ENCODE measurements around the gene OLFM1.

The OLFM1 gene

GRCh38 chr9:135136481-135136880 is 49.0 kb downstream of the OLFM1 start:
- no peak overlapping the region for H3K4me3 ChIP-seq (ENCODE audit: low read depth, low read length)
- TF ChIP-seq, protein P1, sequence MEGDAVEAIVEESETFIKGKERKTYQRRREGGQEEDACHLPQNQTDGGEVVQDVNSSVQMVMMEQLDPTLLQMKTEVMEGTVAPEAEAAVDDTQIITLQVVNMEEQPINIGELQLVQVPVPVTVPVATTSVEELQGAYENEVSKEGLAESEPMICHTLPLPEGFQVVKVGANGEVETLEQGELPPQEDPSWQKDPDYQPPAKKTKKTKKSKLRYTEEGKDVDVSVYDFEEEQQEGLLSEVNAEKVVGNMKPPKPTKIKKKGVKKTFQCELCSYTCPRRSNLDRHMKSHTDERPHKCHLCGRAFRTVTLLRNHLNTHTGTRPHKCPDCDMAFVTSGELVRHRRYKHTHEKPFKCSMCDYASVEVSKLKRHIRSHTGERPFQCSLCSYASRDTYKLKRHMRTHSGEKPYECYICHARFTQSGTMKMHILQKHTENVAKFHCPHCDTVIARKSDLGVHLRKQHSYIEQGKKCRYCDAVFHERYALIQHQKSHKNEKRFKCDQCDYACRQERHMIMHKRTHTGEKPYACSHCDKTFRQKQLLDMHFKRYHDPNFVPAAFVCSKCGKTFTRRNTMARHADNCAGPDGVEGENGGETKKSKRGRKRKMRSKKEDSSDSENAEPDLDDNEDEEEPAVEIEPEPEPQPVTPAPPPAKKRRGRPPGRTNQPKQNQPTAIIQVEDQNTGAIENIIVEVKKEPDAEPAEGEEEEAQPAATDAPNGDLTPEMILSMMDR (IDR thresholded peaks at IDR 0.05; ENCODE audit: borderline replicate concordance, insufficient read depth, low read depth, low read length): no peak

GRCh38 chr9:135136991-135137832 is 49.7 kb downstream of the OLFM1 start:
- TF ChIP-seq, protein P1 (IDR thresholded peaks at IDR 0.05; ENCODE audit: borderline replicate concordance, insufficient read depth, low read depth, low read length): no peak
- H3K4me3 ChIP-seq (ENCODE audit: low read depth, low read length): no peak overlapping the region

DNA sequence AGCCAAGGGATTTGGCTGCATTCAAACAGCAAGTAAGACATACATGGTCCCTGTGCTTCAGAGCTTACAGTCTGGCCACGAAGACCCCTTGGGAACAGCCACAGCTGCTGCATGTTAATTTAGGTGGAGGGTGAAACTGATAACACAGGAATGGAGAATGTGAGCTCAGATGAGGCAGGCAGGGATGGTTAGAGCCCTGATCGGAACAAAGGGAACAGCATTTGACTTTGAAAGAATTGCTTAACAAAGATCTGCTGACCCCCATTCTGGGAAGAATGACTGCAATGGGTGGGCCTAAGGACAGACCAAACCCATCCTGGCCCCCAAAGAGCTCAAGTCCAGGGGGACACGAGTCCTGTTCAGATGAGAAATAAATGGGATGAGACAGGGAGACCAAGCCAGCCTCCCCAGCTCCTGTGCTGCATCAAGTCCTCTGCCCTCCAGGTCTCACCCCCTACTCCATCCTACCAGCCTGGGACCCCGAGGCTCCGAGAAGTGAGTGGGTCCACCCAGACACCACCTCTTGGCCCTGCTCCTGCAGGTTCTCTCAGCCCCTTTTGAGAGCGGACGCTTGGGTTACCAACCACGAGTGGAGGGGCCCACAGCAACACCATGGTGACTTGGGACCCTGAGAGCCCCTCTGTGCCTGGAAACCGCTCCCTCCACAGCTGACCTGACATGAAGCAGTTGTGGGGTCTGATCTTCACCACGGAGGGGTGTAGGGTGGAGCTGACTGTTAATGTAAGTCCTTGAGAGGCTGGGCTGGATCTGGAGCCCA is 50.8 kb downstream of the OLFM1 start:
- TF ChIP-seq, protein P1 (IDR thresholded peaks at IDR 0.05; ENCODE audit: borderline replicate concordance, insufficient read depth, low read depth, low read length): no peak
- H3K4me3 ChIP-seq (ENCODE audit: low read depth, low read length): no peak overlapping the region

- no peak overlapping the region for H3K4me3 ChIP-seq (ENCODE audit: low read depth, low read length)
- TF ChIP-seq, protein P1 (IDR thresholded peaks at IDR 0.05; ENCODE audit: borderline replicate concordance, insufficient read depth, low read depth, low read length): no peak
These were observed 52.0 kb downstream of the OLFM1 start for GRCh38 chr9:135139366-135139959.

DNA sequence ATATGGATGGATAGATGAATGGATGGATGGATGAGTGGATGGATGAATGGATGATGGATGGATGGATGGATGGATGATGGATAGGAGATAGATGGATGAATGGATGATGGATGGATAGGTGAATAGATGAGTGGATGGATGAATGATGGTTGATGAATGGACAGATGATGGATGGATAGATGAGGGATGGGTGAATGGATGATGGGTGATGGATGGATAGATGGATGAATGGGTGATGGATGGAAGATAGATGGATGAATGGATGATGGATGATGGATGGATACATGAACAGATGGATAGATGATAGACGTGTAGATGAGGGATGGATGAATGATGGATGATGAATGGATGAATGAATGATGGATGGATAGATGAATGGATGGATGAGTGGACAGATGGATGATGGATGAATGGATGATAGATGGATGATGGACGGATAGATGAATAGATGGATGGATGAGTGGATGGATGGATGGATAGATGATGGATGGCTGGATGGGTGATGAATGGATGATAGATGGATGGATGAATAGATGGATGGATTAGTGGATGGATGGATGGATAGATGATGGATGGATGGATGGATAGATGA is 53.8 kb downstream of the OLFM1 start:
- H3K4me3 ChIP-seq (ENCODE audit: low read depth, low read length): no peak overlapping the region
- TF ChIP-seq, protein P1 (IDR thresholded peaks at IDR 0.05; ENCODE audit: borderline replicate concordance, insufficient read depth, low read depth, low read length): no peak

DNA sequence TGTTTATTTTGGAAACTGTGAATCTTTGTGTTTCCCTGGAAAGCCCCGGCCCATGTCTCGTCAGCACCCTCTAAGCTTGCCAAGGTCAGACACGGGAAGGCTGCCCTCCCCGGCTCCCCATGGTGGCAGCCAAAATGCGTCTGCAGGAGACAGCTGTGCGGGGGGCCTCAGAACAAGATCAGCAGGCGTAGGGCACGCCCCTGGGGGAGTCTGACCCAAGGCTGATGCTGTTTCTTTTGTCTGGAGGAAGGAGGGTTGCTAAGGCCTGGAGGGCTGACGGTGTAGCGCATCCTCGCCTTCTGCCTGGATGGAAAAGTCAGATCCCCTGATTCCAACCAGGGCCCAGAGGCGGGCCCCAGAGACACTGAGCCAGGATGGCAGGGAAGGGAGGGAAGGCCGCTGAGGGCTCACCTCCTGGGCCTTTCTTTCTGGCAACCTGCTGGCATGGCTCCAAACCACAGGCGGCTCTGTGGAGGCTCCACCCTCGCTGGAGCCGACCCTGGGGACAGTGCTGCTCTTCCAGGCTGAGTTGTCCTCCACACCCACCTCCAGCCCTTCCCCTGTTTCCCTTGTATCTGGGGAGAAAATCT is 57.2 kb downstream of the OLFM1 start:
- no peak overlapping the region for H3K4me3 ChIP-seq (ENCODE audit: low read depth, low read length)
- TF ChIP-seq, protein P1 (IDR thresholded peaks at IDR 0.05; ENCODE audit: borderline replicate concordance, insufficient read depth, low read depth, low read length): no peak
